ENCODE measurements around the gene NFS1. TPM values are rescaled to one million over a fixed set of nuclear protein-coding genes. Genes with fewer than 3 reads are reported as not detected.

The NFS1 gene
- polyA plus RNA-seq, 1 of the 3 experiments (the other 2 are of a cell fraction) = 75.6 TPM

DNA sequence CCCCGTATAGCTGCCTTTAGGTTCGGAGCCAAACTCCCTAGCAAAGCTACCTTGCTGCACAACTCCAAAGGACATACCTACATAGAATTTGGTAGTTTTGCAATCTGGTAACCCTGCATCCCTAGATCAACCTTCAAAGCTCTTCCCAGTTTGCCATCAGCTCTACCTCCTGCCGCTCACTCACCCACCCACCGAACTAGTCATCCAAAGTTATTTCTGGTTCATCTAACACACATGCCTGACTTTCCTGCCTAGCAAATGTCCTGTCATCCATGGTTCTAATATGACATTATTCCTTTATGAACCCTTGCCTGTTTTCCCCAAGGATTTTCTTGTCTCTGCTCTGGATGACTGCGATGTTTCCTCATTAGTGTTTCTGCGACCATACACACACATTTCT lies 61.9 kb downstream of the NFS1 start:
- Histone ChIP-seq H4K20me1 (ENCODE audit: insufficient read depth) (peaks cover 92% of the 10 kb centered on the region), H3K27ac (ENCODE audit: low read depth in 2 of 2, low read length in 1 of 2) (no peak overlapping the region), H3K9ac (no peak overlapping the region), H3K4me3 (ENCODE audit: low read depth in 2 of 2, low read length in 1 of 2) (no peak overlapping the region), H3K79me2 (ENCODE audit: insufficient read depth) (peaks cover 99% of the 10 kb centered on the region), H3K4me1 (ENCODE audit: control insufficient read depth in 1 of 2, insufficient read depth in 2 of 2, low read depth in 1 of 2, low read length in 1 of 2) (no peaks in the 10 kb centered on the region), H3F3A (replicated peaks; ENCODE audit: insufficient read depth) (peaks cover 3% of the 10 kb centered on the region), H3K36me3 (replicated peaks in 1 of 2; ENCODE audit: control insufficient read depth in 1 of 2, insufficient read depth in 2 of 2, low read length in 1 of 2) (peaks cover 3 to 4% of the 10 kb centered on the region in 2 experiments), H2AFZ (ENCODE audit: low read depth) (no peak overlapping the region), H3K27me3 (ENCODE audit: insufficient read depth) (no peaks in the 10 kb centered on the region), H3K9me3 (no peaks in the 10 kb centered on the region), H3K4me2 (no peak overlapping the region), H3K9me2 (no peaks in the 10 kb centered on the region)
- no peak for DNase-seq
- no peak for TF ChIP-seq MEF2A (IDR thresholded peaks at IDR 0.05; ENCODE audit: borderline replicate concordance, low read depth)
- no peak for TF ChIP-seq ELF1 (IDR thresholded peaks at IDR 0.05)
- no peak for TF ChIP-seq RAD21 (IDR thresholded peaks at IDR 0.05; ENCODE audit: low read length)
- no peak for TF ChIP-seq TCF12 (IDR thresholded peaks at IDR 0.05)
- POLR2A ChIA-PET = interaction anchor here (0.5 kb wide), 1 partner anchor 11 kb away, joined by 3 read pairs; no protein-coding TSS in a partner anchor
- WGBS (ENCODE audit: low lambda C conversion rate) = 97% methylated on average over 6 of the region's 6 CpGs
- CTCF ChIA-PET = interaction anchor here (0.8 to 4.6 kb wide), 3 partner anchors 17 to 174 kb away, joined by 3 to 30 read pairs (median 3); no protein-coding TSS in a partner anchor

DNA sequence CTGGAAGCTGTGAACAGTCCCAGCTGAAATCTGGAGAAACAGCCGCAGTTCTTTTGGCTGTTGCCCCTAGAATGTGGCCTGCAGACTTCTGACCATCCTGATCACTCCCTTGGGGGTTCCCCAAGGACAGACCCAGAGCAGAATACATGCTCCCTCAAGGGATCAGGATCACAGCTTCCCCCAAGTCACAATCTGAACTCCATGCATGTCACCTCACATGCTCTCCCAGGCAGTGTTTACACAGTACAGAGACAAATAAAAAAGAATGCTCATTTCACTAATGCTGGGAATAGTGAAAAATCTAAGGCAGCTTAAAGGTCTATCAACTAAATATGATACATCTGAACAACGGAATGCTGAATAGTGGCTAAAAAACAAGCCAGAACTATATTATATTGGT lies 63.1 kb downstream of the NFS1 start:
- POLR2A ChIA-PET = no interaction called here

DNA sequence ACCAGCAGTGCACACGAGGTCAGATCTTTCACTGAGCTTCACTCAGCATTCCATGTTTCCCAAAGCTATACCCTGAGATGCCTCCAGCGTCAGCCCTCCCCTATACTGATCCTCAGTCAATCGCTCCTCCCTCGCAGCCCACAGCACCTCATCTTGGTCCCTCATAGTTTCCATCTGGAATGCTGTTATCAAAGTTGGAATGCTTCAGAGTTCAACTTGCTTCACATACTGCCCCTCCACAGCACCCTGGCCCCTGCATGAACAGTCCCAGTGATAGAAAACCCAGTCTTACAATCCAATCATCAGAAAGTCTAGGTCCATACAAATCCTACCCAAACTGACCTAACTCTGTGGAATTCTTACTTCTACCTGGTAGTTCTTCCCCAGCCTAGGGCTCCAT lies 63.5 kb downstream of the NFS1 start:
- H3K27me3 ChIP-seq (ENCODE audit: insufficient read depth) = no peaks in the 10 kb centered on the region
- H3K79me2 ChIP-seq (ENCODE audit: insufficient read depth) = peaks cover 83% of the 10 kb centered on the region
- no peak overlapping the region for H2AFZ ChIP-seq (ENCODE audit: low read depth)
- TF ChIP-seq MXI1 (IDR thresholded peaks at IDR 0.05; ENCODE audit: low read depth, low read length) (no peak), RAD21 (IDR thresholded peaks at IDR 0.05; ENCODE audit: low read length) (no peak), FOXJ3 (CRISPR knock-in tag; IDR thresholded peaks at IDR 0.05) (no peak)
- TF ChIP-seq, protein P1, sequence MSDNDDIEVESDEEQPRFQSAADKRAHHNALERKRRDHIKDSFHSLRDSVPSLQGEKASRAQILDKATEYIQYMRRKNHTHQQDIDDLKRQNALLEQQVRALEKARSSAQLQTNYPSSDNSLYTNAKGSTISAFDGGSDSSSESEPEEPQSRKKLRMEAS (IDR thresholded peaks at IDR 0.05; ENCODE audit: low read depth) = no peak
- H3K9me3 ChIP-seq = no peaks in the 10 kb centered on the region
- H3K27ac ChIP-seq (ENCODE audit: low read depth in 2 of 2, low read length in 1 of 2) = no peak overlapping the region
- H3K9ac ChIP-seq = no peak overlapping the region
- H3K4me1 ChIP-seq (ENCODE audit: control insufficient read depth in 1 of 2, insufficient read depth in 2 of 2, low read depth in 1 of 2, low read length in 1 of 2) = no peaks in the 10 kb centered on the region
- H4K20me1 ChIP-seq (ENCODE audit: insufficient read depth) = peaks cover 79% of the 10 kb centered on the region
- 97% methylated on average over 4 of the region's 4 CpGs for WGBS (ENCODE audit: low lambda C conversion rate)
- CTCF ChIA-PET = interaction anchor here (0.6 to 4.6 kb wide), 2 partner anchors 8 to 16 kb away, joined by 3 to 30 read pairs; no protein-coding TSS in a partner anchor
- no peak for DNase-seq
- H3K36me3 ChIP-seq (replicated peaks in 1 of 2; ENCODE audit: control insufficient read depth in 1 of 2, insufficient read depth in 2 of 2, low read length in 1 of 2) = peaks cover 3 to 17% of the 10 kb centered on the region in 2 experiments
- H3K4me3 ChIP-seq (ENCODE audit: low read depth in 2 of 2, low read length in 1 of 2) = no peak overlapping the region
- H3F3A ChIP-seq (replicated peaks; ENCODE audit: insufficient read depth) = peaks cover 3% of the 10 kb centered on the region
- POLR2A ChIA-PET = no interaction called here
- H3K4me2 ChIP-seq = no peak overlapping the region
- no peaks in the 10 kb centered on the region for H3K9me2 ChIP-seq

More for the DNA sequence above, 63.1 kb downstream of the NFS1 start:
- Histone ChIP-seq H3K36me3 (replicated peaks in 1 of 2; ENCODE audit: control insufficient read depth in 1 of 2, insufficient read depth in 2 of 2, low read length in 1 of 2) (peaks cover 3 to 13% of the 10 kb centered on the region in 2 experiments), H3K27me3 (ENCODE audit: insufficient read depth) (no peaks in the 10 kb centered on the region), H2AFZ (ENCODE audit: low read depth) (no peak overlapping the region), H3K4me1 (ENCODE audit: control insufficient read depth in 1 of 2, insufficient read depth in 2 of 2, low read depth in 1 of 2, low read length in 1 of 2) (no peaks in the 10 kb centered on the region), H3K79me2 (ENCODE audit: insufficient read depth) (peaks cover 87% of the 10 kb centered on the region), H3K9me2 (no peaks in the 10 kb centered on the region), H3F3A (replicated peaks; ENCODE audit: insufficient read depth) (peaks cover 3% of the 10 kb centered on the region), H3K9me3 (no peaks in the 10 kb centered on the region), H3K4me3 (ENCODE audit: low read depth in 2 of 2, low read length in 1 of 2) (no peak overlapping the region), H4K20me1 (ENCODE audit: insufficient read depth) (peaks cover 84% of the 10 kb centered on the region), H3K27ac (ENCODE audit: low read depth in 2 of 2, low read length in 1 of 2) (no peak overlapping the region), H3K9ac (no peak overlapping the region), H3K4me2 (no peak overlapping the region)
- CTCF ChIA-PET = interaction anchor here (0.6 to 4.6 kb wide), 4 partner anchors 9 to 248 kb away, joined by 3 to 30 read pairs (median 4); no protein-coding TSS in a partner anchor
- TF ChIP-seq, protein P2, sequence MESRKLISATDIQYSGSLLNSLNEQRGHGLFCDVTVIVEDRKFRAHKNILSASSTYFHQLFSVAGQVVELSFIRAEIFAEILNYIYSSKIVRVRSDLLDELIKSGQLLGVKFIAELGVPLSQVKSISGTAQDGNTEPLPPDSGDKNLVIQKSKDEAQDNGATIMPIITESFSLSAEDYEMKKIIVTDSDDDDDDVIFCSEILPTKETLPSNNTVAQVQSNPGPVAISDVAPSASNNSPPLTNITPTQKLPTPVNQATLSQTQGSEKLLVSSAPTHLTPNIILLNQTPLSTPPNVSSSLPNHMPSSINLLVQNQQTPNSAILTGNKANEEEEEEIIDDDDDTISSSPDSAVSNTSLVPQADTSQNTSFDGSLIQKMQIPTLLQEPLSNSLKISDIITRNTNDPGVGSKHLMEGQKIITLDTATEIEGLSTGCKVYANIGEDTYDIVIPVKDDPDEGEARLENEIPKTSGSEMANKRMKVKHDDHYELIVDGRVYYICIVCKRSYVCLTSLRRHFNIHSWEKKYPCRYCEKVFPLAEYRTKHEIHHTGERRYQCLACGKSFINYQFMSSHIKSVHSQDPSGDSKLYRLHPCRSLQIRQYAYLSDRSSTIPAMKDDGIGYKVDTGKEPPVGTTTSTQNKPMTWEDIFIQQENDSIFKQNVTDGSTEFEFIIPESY (IDR thresholded peaks at IDR 0.05; ENCODE audit: borderline replicate concordance, low read depth) = no peak
- WGBS (ENCODE audit: low lambda C conversion rate) = 94% methylated on average over 2 of the region's 2 CpGs
- DNase-seq = no peak
